K562 (cell line): ENCODE measurements around the gene CUL3. TPM values are rescaled to one million over a fixed set of nuclear protein-coding genes. Genes with fewer than 3 reads are reported as not detected.

Experiments
- FIP1L1 ChIP-seq: fragments of 200-400 bp; formaldehyde crosslinking; IDR thresholded peaks from 2 replicates; pipeline ENCODE4 v1.6.1; 2018; ENCODE audit warnings: mild to moderate bottlenecking, low read depth, low read length; ENCODE audit not compliant: poor library complexity, severe bottlenecking
- NR0B1 ChIP-seq: fragments of 450-650 bp; IDR thresholded peaks from one replicate; pipeline ENCODE4 v1.6.1; 2018; ENCODE audit warnings: mild to moderate bottlenecking, moderate library complexity; ENCODE audit not compliant: partially characterized antibody
- polyA plus RNA-seq, 8 experiments: library from polyadenylated mRNA; depleted of rRNA in 4 of 8; stranded (reverse) in 5 of 8; unstranded in 3 of 8; fragments of >200 nt; fragmentation: Nextera tagmentation in 2 of 8; fragmentation: Illumina TruSeq in 1 of 8; extraction: Ambion mirVana in 2 of 8; extraction: Trizol in 1 of 8; gene quantifications; 2 replicates each; pipeline versions ENCODE4 v1.2.1 to v1.2.3, GENCODE V29; 2011 to 2014; ENCODE audit warnings: inconsistent platforms in 1 of 8, missing spikeins in 1 of 8
- total RNA-seq, 7 experiments: library from RNA; depleted of rRNA in 6 of 7; stranded (reverse); fragments of >200 nt in 6 of 7; fragmentation: Illumina TruSeq in 2 of 7; extraction: Trizol in 2 of 7; gene quantifications; 2 replicates each; pipeline versions ENCODE4 v1.2.1 to v1.2.3, GENCODE V29; 2011 to 2021; ENCODE audit warnings: low replicate concordance in 1 of 7

Gene CUL3
- total and polyA plus RNA-seq, 9 of the 15 experiments (the other 6 are each of a cell fraction or from before 2014, with no cell fraction given), result 31.5 to 71.9 (median 56.4) TPM

- TF ChIP-seq FIP1L1, result no peak
- no peak for TF ChIP-seq NR0B1
These were observed 164.1 kb downstream of the CUL3 start (continued) for GRCh38 chr2:224421065-224421464.

Other genes starting within 250 kb of the CUL3 start
- 8.6 and 10.4 TPM in 2 replicates for gene FAM124B, start 183.3 kb downstream of the CUL3 start, total RNA-seq (2014; rRNA removed)
- 8.6 and 9.7 TPM in 2 replicates for gene FAM124B, start 183.3 kb downstream of the CUL3 start, total RNA-seq (2014; rRNA removed; fragmentation: Illumina TruSeq; extraction: Trizol)
- 6.2 and 7.1 TPM in 2 replicates for gene FAM124B, start 183.3 kb downstream of the CUL3 start, total RNA-seq (2015; rRNA removed; fragmentation: Illumina TruSeq; extraction: Trizol)
- 7.4 and 7.6 TPM in 2 replicates for gene FAM124B, start 183.3 kb downstream of the CUL3 start, total RNA-seq (2021)
- 5.2 and 9.3 TPM in 2 replicates for gene FAM124B, start 183.3 kb downstream of the CUL3 start, polyA plus RNA-seq (2011; rRNA removed)
- gene FAM124B, start 183.3 kb downstream of the CUL3 start, polyA plus RNA-seq (2014; fragmentation: Illumina TruSeq; extraction: Trizol), result 9.1 and 10.1 TPM in 2 replicates
- gene FAM124B, start 183.3 kb downstream of the CUL3 start, polyA plus RNA-seq (2014; fragmentation: Nextera tagmentation; extraction: Ambion mirVana), result 10 to 100 TPM; 15.5 to 21.4 TPM
- 7.4 and 8.4 TPM in 2 replicates for gene FAM124B, start 183.3 kb downstream of the CUL3 start, polyA plus RNA-seq (2014; rRNA removed)
- not detected in 2 replicates for gene CCDC195, start 131.0 kb upstream of the CUL3 start, total RNA-seq (2014; rRNA removed)
- gene CCDC195, start 131.0 kb upstream of the CUL3 start, total RNA-seq (2014; rRNA removed; fragmentation: Illumina TruSeq; extraction: Trizol), result not detected in 2 replicates
- gene CCDC195, start 131.0 kb upstream of the CUL3 start, total RNA-seq (2015; rRNA removed; fragmentation: Illumina TruSeq; extraction: Trizol), result not detected in 2 replicates
- gene CCDC195, start 131.0 kb upstream of the CUL3 start, total RNA-seq (2021), result not detected in 2 replicates
- gene CCDC195, start 131.0 kb upstream of the CUL3 start, polyA plus RNA-seq (2011; rRNA removed), result not detected in 2 replicates
- not detected in 2 replicates for gene CCDC195, start 131.0 kb upstream of the CUL3 start, polyA plus RNA-seq (2014; fragmentation: Illumina TruSeq; extraction: Trizol)
- not detected for gene CCDC195, start 131.0 kb upstream of the CUL3 start, polyA plus RNA-seq (2014; fragmentation: Nextera tagmentation; extraction: Ambion mirVana)
- gene CCDC195, start 131.0 kb upstream of the CUL3 start, polyA plus RNA-seq (2014; rRNA removed), result not detected in 2 replicates